ENCODE measurements around the gene SPG7.

GRCh38 chr16:89562939-89563338, 54.7 kb downstream of the SPG7 start:
- TF ChIP-seq CTCF (IDR thresholded peaks at IDR 0.05), result no peak
- no peak for TF ChIP-seq POLR2AphosphoS5 (IDR thresholded peaks at IDR 0.05; ENCODE audit: insufficient read depth in 1 of 2, low read depth in 1 of 2)

All from vagina (tissue), 2 donors.